SK-N-MC (cell line): Measurements from ENCODE around the gene CLOCK.

ENCODE experiments used
- EZH2 ChIP-seq: fragments of 200-600 bp; sonication (generic); IDR thresholded peaks from one replicate; pipeline ENCODE4 v1.6.1; 2017; ENCODE audit warnings: antibody characterized with exemption
- POLR2AphosphoS5 ChIP-seq: IDR thresholded peaks from 2 replicates; pipeline ENCODE4 v1.6.1; 2012; ENCODE audit warnings: mild to moderate bottlenecking, low read depth, low read length, borderline replicate concordance

DNA sequence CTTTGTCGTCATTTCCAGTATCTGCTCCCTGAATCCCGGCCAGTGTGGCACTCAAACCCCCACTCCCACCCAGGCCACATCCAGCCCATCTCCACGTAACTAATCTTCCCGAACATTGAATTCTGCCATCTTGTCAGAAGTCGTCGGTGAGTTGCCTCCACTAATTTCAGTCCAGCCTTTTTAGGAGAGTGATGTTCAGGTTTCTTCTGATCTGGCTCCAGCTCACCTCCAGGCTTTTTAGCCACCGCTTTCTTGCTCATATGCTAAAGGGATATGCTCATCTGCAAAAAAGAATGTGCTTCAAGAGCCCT is 149.6 kb downstream of the CLOCK start:
- TF ChIP-seq EZH2 (no peak), POLR2AphosphoS5 (no peak)
